ENCODE measurements around the gene SLC27A1.

DNA sequence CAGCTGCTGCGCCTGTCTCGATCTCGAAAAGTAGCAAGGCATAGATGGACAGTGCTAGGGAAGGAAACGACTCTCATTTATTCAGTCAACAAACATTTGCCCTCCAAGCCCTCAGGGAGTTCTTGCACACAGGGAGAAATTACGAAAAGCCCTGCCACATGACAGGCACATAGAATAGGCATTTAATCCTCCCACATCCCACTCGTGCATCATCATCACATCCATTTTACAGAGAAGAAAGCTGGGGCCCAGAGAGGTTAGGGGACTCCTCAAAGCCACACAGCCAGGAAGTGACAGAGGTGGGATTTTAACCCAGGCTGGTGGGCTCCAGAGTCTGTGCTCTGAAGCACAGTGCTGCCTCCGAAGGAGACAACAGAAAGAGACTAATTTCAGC is 33.5 kb upstream of the SLC27A1 start:
- no peak for TF ChIP-seq CTCF (IDR thresholded peaks at IDR 0.05)
- no peak for TF ChIP-seq POLR2A (IDR thresholded peaks at IDR 0.05)
